Body of pancreas (tissue), 4 donors: ENCODE results near the gene CMTR2.

Source experiments
- CTCF ChIP-seq, 7 experiments: fragments of 450-650 bp in 4 of 7; fragments of 200-600 bp in 3 of 7; sonication (generic) in 3 of 7; IDR thresholded peaks; one replicate each; pipeline ENCODE4 v1.5.1; 2016 to 2019; ENCODE audit warnings: antibody characterized with exemption in 7 of 7
- POLR2A ChIP-seq, 3 donors: fragments of 450-650 bp; IDR thresholded peaks; one replicate each; pipeline ENCODE4 v1.6.1; 2016; ENCODE audit warnings: antibody characterized with exemption in 3 of 3, mild to moderate bottlenecking in 2 of 3

GRCh38 chr16:71258372-71258771 is 30.8 kb downstream of the CMTR2 start:
- TF ChIP-seq POLR2A (IDR thresholded peaks at IDR 0.05) (no peak), CTCF (IDR thresholded peaks at IDR 0.05) (no peak)
